Activated naive CD4-positive, alpha-beta T cell treated with Interleukin-2 at 50 U/mL for 16 hours (primary cell): Measurements from ENCODE around the gene NOL8.

Experiments
- DNase-seq: peaks from one replicate; pipeline ENCODE4 v3.0.0-alpha.2; 2020

Gene NOL8

DNA sequence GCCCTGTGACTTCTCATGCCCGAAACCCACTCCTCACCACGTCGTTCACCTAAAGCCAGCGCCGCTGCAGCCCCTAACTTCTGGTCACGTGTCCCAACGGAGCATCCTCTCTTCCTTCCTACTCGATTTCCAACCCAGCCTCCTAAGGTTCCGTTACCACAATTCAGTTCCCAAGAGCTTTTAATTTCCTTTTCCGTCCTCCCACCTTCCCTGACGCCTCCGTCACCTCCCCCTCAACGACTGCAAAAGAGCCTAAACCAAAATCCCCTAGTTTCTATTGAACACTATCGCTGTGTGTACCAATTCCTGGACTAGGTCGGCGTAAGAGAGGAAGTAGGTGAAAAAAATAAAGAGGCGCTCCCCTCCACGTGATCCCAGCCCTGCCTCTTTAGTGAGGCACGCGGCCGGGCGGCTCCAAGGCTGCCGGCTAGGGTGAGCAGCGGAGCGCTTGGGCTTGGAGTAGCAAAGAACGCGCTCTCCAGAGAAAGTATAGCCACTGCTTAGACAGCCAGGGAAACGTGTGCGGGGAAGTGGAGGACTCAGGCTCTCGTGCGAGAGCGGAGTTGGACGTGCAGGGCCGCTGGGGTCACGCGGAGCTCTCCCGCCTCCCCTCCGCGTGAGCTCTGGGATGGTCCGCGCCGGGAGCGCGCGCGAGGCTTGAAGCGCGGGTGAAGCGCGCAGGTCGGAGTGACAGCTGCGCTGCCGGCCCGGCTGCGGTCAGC, at the start of gene NOL8, which contains the start of gene CENPP:
NOL8 (minus strand) TSS at position 82 of the 722 bp plus-strand sequence. CDS start 1,189 bp downstream, outside the sequence.
CENPP (plus strand) TSS at position 685 of the 722 bp plus-strand sequence.
- peak; percentile 85 for DNase-seq

DNA sequence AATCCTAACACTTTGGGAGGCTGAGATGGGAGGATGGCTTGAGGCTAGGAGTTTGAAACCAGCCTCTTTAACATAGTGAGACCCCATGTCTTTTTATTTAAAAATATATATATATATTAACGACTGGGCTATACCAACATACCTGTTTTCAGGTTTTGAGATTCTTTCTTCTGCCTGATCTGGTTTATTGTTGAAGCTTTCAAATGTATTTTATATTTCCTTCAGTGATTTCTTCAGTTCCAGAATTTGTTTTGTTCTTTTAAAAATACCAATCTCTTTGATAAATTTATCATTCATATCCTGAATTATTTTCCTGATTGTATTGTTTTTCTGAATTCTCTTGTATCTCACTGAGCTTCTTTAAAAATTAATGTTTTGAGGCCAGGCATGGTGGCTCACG, 48.0 kb upstream of the NOL8 start:
- no peak for DNase-seq

DNA sequence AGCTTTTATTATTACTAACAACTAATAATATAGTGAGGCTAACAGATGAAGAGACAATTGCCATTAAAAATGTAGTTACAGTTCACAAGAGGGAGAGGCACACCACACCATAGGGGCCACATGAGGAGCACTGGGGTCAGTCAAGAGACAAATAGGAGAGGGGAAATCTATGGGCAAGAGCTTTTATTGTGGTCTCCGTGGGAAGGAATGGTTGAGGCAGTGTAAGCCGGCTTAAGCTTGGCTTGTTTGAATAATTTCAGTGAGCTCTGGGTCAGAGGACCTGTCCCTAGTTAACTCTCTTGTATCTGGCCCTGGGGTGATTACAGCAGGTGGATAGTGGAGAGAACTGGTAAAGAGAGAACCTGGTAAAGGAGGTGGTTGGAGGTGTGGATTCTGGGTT, 43.9 kb upstream of the NOL8 start:
- DNase-seq: no peak

DNA sequence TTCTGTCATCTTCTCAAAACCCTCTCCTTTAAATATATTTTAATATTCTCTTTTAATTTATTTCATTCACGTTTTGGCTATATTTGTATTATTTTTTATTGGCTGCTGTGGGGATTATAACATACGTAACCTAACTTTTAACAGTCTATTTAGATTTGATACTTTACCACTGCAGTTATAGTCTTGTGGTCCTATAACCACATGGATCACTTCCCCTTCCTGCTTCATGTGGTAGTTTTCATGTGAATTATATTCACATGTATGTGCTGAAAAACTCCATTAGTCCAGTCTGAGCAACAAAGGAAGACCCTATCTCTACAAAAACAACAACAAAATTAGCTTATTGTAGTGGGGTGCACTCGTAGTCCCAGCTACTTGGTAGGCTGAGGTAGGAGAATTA, 34.9 kb upstream of the NOL8 start:
- DNase-seq: no peak

DNA sequence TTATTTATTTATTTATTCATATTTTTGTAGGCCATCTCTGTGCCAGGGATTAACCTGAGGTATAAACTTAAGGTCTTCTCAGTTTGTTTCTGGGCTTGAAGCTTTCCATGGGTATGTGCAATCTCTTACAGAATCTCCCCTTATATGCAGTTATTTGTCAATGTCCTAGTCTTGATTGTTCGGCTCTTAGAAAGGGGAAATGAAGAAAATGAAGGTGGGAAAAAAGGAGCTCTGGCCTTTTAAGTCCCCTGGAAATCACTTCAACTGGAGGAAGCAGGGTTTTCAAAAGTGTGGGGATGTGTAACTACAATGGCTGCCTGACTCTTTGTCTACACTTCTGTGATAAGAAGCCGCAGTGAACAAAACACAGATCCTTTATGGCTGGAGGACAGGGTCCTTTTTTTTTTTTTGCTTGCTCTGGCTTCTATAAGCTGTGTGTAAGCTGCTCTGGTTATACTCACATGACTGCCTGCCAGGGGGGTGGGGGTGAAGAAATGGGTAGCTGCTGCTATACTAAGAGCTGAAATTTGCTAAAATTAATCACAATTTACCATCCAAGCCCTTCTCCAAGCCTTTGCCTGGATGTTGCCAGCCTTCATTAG, 34.3 kb upstream of the NOL8 start:
- DNase-seq: no peak

DNA sequence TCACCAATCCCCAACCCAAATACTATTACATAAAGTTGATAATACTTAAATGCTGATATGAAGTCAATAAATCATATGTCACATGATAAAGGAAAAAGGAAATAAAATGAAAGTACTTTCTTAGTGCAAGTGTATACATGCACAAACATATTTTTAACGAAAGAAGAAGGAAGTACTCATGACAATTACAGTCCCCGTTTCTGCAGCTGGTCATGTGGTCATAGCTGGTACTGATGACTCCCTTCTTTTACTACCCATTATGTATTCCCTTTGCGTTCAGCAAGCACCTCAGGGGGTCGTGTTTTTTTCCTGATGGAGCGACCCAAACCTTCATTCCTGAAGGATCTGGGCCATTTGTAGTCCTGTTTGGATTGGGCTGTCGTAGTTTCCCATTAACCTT, 27.9 kb upstream of the NOL8 start:
- DNase-seq: no peak

DNA sequence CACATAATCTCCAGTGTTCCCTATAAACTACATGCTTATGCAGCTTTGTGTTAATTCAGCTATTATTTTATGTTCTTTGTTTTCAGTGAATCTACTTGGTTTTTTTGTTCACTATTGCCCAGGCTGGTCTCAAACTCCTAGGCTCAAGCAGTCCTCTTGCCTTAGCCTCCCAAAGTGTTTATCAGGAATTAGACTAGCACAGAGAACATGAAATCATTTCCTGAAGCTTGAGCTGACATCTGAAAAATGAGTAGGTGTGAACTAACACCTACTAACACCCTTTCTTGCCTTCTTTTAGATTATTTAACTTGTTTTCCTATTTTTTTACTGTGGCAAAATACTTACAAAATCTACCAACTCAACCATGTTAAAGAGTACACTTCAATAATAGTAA, 25.6 kb upstream of the NOL8 start:
- no peak for DNase-seq

DNA sequence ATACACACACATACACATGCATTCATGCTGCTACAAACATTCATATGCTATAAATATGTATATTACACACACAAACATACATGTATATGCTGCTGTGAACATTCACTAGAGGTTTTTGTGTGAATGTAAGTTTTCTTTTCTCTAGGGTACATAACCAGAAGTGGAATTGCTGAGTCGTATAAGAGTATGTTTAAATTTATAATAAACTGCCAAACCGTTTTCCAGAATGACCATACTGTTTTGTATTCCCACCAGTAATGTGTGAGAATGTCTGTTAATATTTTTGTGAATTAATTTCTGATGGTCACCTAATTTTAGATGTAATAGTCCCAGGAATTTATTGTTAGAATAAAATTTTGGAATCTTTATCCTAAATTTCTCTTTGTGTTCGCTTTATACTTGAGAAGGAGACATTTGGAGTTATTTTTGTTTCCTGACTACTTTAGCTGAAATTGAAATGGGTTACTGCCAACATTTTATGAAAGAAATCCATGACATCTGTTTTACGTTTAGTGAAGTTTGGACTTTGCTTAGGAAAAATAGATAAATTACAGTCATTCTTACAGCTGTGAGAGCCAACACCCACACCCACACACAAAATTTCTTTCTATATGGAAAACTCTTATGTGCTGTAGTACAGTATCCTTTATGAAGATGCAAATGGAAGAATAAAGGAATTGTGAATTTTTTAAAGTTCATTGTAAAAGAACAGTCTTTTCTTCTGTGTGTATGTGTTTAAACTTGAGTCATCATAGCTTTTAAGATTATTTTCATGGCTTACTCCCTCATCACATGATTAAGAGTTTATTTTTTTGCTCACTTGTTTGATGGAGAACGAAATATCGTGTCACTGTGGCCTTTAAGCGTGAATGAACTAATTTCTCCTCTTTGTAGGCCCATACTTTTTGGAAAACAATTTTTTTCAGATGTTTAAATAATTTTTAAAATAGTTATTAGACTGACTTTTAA, 24.9 kb upstream of the NOL8 start:
- no peak for DNase-seq

DNA sequence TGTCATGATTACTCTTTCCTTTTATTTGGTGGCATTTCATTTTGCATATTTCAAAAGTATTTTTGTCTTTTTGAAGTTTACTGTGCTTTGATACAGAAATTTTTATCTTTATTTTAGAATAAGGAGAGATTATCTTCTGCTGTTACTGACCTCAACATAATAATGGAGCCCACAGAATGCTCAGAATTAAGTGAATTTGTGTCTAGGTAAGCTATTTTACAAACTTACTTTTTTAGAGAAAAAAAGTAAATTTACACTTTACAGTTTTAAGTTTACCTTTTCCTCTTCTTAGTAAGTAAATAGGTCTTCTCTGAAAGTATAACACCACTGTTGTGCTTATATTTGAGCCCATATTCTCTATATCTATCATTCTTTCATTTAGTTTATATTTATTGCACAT, 20.4 kb upstream of the NOL8 start:
- DNase-seq: no peak

DNA sequence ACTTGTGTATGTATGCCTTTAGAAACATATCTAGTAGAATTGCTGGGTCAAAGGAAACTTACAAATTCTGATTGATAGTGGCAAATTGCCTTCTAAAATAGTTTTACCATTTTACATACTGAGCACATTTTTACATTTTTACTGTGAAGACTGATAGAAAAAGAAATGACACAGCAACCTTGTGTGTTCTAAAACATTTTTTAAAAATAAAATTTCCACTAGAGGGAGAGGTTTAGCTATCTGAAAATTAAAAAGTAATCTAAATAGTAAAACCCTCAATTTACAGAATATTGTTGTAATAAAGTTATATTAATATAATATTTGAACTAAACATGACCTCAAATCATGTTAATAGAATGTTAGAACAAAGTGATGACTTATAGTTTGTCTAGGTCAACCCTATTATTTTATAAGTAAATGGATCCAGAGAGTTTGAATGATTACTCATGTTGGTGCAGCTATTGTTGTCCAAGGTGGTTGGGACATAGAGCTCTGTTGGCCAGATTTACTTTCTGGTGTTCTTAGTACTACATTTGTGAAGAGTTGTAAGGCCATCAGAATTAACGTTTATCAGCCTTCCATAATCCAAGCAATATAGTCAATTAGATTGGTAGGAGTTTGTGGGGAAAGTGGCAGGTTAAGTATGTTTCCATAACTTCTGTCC, 17.8 kb upstream of the NOL8 start:
- DNase-seq: no peak

DNA sequence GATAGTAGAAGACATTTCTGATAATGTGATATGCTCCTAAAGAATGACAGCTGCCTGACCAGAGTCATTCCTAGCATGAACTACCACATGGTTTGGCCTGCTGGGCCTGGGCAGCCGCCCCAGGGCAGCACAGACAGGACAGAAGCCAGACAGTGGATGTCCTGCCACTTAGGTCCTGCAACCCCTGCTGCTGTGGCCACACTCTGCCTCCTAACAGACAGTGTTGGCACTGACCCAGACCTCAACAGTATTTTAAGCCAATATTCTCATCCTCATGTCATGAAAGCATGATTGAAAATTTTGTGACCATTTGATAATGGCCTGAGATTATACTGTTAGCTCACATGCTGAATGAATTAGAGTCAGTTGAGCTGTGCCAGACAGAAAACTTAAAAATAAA, 16.4 kb upstream of the NOL8 start:
- DNase-seq: no peak

DNA sequence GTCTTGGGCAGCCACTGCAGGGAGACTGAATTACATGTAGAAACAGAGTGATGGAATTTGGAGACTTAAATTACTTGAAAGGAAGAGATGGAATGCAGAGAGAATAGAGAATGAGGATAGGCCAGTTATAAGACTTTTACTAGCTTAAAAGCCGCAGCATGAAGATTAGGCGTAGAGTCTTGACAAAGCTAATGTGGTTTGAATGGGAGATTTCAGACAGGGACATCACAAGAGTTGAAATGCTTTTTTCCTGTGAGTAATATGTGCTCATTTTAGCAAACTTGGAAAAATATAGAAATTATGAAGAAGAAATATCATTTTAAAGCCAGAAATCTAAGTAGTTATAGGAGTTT, 8.1 kb upstream of the NOL8 start:
- DNase-seq: no peak

DNA sequence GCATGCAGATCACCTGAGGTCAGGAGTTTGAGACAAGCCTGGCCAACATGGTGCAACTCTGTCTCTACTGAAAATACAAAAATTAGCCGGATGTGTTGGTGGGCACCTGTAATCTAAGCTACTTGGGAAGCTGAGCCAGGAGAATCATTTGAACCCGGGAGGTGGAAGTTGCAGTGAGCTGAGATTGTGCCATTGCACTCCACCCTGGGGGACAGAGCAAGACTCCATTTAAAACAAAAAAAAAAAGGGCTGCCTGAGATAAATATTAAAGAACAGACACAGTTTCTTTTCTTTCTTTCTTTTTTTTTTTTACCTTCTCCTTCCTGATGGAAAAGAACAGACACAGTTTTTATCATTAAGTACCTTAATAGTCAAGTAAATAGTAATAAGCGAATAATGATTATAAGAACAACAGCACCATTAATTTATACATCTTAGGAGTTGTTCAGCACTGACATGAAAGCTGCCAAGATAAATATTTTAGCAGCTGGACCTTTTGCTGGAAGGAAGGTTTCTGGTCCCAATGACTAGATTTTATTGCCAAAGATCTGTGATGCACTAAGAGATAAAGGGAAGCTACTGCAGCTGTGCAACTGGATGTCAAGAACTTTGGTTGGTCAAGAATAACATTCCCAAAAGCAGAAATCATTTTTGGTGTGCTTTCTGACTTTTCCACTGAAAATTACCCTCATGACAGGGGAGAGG, 7.6 kb upstream of the NOL8 start:
- no peak for DNase-seq

DNA sequence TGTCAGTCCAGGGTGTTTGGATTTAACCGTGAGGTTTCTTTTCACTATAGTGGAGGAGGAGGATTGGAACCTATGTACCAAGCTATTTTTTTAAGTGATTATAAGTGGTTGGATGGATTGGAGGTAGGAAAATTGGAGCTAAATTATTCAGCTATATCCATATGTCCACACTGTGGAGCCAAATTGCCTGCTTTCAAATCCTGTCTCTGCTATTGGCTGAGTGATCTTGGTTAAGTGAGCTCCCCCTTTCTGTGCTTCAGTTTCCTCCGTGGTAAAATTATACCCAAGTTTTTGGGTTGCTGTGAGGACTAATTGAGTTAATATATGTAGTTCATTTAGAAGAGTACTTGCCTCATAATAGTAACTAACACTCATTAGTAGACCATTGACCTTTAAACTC, 3.1 kb upstream of the NOL8 start:
- no peak for DNase-seq

DNA sequence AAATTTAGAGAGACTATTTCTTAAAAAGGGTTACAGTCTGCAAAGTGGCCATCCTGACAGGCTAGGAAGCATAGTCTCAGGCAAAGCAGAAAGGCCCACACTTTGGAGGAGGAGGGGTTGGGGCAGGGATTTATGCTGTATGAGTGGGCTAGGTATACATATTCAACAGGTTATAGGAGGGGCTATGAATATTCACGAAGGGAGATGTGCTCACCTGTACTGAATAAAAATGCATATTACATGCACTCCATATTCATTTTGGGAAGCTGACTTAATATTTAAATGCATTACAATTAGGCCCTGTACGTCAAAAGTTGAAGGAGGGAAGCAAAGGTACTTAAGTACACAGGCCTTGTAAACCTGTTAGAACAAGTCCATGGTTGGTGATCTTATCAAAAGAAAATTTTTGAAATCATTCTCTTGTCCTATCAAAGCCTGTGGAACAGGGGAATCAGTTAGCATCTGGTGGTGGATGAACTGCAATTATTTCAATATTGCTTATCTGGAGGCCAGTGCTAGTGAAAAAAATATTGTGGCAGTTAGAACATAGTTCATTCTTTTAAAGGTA, 2.2 kb upstream of the NOL8 start:
- DNase-seq: no peak

DNA sequence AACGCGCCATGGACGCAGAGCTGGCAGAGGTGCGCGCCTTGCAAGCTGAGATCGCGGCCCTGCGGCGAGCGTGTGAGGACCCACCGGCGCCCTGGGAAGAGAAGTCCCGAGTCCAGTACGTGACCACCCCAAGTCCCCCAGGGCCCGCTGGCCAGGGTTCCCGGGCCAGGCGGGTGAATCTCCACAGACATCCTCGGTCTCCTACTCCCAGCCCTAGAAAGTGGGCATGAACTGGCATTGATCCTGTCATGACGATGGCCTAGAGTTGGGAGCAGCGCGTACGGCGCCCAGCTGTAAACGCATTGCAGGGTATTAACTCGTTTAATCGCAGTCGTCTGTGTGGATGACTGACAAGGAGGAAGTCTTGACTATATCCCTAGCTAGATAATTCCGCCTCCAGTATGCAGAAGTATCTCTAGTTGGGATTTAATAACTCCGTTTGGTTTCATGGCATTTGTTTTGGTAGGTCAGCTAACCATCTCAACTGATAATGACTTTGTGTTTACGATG, 896 bp upstream of the NOL8 start:
- no peak for DNase-seq

DNA sequence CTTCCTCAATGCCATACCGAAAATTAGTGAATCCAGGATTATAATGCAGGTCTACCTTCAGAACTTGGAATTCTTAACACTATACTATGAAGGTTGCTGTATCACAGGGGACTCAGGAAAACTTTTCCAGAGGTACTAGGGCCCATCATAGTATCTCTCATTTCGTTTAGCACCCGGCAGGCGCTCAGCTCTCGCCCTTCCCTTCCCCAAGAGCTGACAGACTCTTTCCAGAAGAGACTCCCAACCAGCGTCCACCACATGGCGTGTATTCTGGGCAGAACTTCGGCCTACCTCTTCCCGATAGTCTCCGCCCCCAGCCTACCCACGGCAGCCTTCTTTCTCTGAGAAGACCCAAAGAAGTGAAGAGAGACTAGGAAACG, 271 bp downstream of the NOL8 start:
- no peak for DNase-seq

DNA sequence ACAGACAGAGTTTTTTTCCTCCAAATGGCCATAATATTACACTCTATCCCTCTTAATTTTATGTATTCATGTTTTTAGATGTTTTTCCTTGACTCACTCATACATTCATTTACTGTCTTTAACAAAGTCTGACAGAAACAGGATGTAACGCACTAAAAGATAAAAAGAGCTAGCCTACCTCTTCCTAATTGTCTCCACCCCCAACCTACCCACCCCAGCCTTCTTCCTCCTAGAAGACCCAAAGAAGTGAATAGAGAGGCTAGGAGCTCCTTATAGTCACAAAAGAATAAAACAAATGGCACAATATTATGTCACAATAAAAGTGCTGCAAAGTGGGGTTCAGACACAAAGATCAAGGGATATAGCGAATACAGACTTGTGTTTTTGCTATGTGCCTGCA, 719 bp downstream of the NOL8 start:
- no peak for DNase-seq

DNA sequence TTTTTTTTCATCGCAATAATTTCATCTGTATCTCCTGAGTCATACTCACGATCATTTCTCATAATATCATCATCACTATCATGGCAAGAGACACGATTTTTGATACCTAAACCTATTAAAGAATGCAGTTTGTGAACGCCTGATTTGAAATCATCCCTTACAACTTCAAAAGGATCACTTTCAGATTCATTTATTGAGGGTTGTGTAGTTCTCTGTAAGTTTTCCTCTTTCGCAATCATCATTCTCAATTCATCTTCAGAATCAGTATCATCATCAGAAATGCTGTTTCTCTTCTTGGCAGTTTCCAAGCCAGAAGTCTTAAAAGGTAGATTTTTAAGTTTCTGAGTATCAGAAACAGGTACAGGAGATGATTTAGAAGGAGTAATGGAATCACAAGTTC, 9.7 kb downstream of the NOL8 start:
- no peak for DNase-seq

DNA sequence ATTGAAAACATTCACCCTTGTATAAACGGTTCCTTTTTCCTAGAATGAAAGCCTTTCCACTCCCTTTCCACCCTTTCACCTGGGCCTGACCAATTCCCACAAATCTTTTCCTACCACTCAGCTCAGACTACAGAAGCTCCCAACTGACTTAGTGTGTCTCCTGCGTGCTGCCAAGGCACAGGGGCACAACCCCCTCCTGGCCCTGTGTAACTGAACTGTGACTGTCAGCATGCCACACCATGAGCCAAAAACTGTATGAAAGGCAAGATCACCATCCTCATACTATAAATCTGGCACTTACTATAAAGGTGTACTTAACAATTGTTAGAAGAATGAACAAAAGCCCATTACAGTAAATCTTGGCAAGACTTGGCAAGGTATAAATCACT, 11.5 kb downstream of the NOL8 start:
- no peak for DNase-seq

DNA sequence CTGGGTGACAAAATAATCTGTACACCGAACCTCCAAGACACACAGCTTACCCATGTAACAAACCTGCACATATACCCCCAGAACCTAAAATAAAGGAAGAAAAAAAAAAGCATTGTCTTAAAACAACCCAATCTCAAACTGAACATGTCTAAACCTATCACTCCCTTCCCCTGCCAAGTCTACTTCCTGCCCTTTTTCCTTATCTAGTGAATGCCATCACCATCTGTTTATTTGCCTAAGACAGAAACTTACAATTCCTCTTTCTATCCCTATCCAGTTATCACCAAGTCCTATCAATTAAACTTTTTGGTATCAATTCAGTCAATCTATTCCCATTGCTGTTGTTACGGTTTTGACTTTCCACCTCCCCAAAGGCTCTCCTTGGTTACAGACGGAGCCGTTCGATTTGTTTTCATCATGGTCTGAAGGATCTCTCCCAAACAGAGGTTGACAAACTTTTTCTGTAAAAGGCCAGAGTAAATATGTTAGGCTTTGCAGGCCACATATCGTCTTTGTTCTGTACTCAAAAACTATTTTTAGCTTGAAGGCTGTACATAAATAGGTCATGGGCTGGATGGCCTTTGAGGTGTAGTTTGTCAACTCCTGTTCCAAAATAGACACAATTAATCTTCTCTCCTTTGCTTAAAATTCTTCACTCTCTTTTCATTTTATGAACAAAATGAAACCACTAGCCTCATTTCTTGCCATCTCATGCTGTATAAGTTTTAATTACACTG, 12.1 kb downstream of the NOL8 start:
- DNase-seq: no peak
